ENCODE data around the gene PTPRN2. TPM values are rescaled to one million over a fixed set of nuclear protein-coding genes. Genes with fewer than 3 reads are reported as not detected.

The PTPRN2 gene
- total RNA-seq, 2 donors from 2014 or later = 26.1 to 55.5 TPM

DNA sequence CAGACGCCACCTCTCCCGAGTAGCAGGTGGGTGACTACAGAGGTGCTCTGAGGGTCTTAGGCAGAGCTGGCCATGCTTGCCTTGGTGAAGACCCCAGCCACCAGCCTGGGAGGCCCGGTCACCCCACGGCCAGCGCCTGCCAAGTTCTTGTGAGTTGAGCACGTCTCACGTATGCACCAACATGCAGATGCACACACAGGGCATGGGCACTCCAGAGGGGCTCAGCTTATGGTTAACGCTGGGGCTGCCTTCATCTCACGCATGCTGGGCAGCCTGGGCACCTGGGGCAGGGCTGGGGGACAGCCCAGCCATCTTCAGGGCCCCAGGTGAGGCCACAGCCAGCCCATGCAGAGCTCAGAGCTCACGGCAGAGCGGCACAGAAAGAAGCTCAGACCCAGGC is 41.0 kb downstream of the PTPRN2 start:
- 98% methylated on average over 10 of the region's 11 CpGs for WGBS
- no peak for TF ChIP-seq POLR2A (IDR thresholded peaks at IDR 0.05)
- Histone ChIP-seq H3K36me3 (no peaks in the 10 kb centered on the region), H3K4me1 (replicated peaks) (no peaks in the 10 kb centered on the region), H3K4me3 (no peak overlapping the region), H3K27ac (no peak overlapping the region), H3K27me3 (replicated peaks; ENCODE audit: insufficient read depth) (no peaks in the 10 kb centered on the region), H3K9me3 (no peaks in the 10 kb centered on the region)
- DNase-seq (ENCODE audit: low spot score) = no peak
- intact Hi-C loops (cut with DNase I) = no loop called here

- H3K36me3 ChIP-seq = no peaks in the 10 kb centered on the region
- intact Hi-C loops (cut with DNase I) = no loop called here
Measured at GRCh38 chr7:158546214-158546613, 41.4 kb downstream of the PTPRN2 start.

GRCh38 chr7:158544708-158545107 is 42.9 kb downstream of the PTPRN2 start:
- H3K27me3 ChIP-seq (replicated peaks; ENCODE audit: insufficient read depth) = no peaks in the 10 kb centered on the region
- intact Hi-C loops (cut with DNase I) = no loop called here
- no peaks in the 10 kb centered on the region for H3K4me1 ChIP-seq (replicated peaks)
- H3K36me3 ChIP-seq = no peaks in the 10 kb centered on the region
- TF ChIP-seq CTCF (IDR thresholded peaks at IDR 0.05) (no peak), POLR2A (IDR thresholded peaks at IDR 0.05) (no peak), POLR2AphosphoS5 (IDR thresholded peaks at IDR 0.05) (no peak)
- no peak overlapping the region for H3K27ac ChIP-seq
- no peak for DNase-seq (ENCODE audit: low spot score)
- H3K4me3 ChIP-seq = no peak overlapping the region
- WGBS = 74% methylated on average over 8 of the region's 8 CpGs
- H3K9me3 ChIP-seq = no peaks in the 10 kb centered on the region

More at GRCh38 chr7:158546214-158546613, 41.4 kb downstream of the PTPRN2 start:
- Histone ChIP-seq H3K4me1 (replicated peaks) (no peaks in the 10 kb centered on the region), H3K27me3 (replicated peaks; ENCODE audit: insufficient read depth) (no peaks in the 10 kb centered on the region), H3K27ac (no peak overlapping the region), H3K9me3 (no peaks in the 10 kb centered on the region), H3K4me3 (no peak overlapping the region)
- 88% methylated on average over 16 of the region's 16 CpGs for WGBS
- TF ChIP-seq POLR2A (IDR thresholded peaks at IDR 0.05) (no peak), POLR2AphosphoS5 (IDR thresholded peaks at IDR 0.05) (no peak), CTCF (IDR thresholded peaks at IDR 0.05) (no peak)
- DNase-seq (ENCODE audit: low spot score) = no peak

DNA sequence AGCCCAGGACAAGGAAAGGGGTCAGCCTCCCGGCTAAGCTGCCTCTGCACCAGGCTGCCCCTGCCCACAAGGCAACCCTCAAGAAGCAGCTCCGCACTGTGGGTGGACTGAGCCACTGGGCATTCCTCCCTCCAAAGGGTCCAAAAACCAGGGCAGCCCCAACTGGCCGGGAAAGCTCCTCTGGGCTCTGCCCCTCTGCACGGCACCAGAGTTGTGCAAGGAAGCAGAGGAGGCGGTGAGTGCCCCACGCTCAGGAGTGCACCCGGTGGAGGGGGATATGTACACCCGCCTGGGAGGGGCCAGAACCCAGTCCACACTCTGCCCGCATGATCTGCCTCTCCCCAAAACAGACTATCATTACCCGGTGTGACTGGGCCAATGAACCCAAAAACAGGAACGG is 43.8 kb downstream of the PTPRN2 start:
- WGBS = 82% methylated on average over 11 of the region's 11 CpGs
- Histone ChIP-seq H3K36me3 (no peaks in the 10 kb centered on the region), H3K4me3 (no peak overlapping the region), H3K27ac (no peak overlapping the region), H3K9me3 (no peaks in the 10 kb centered on the region), H3K4me1 (replicated peaks) (no peaks in the 10 kb centered on the region), H3K27me3 (replicated peaks; ENCODE audit: insufficient read depth) (no peaks in the 10 kb centered on the region)
- intact Hi-C loops (cut with DNase I) = no loop called here
- no peak for TF ChIP-seq POLR2AphosphoS5 (IDR thresholded peaks at IDR 0.05)
- TF ChIP-seq POLR2A (IDR thresholded peaks at IDR 0.05) = no peak
- no peak for TF ChIP-seq CTCF (IDR thresholded peaks at IDR 0.05)
- DNase-seq (ENCODE audit: low spot score) = no peak

DNA sequence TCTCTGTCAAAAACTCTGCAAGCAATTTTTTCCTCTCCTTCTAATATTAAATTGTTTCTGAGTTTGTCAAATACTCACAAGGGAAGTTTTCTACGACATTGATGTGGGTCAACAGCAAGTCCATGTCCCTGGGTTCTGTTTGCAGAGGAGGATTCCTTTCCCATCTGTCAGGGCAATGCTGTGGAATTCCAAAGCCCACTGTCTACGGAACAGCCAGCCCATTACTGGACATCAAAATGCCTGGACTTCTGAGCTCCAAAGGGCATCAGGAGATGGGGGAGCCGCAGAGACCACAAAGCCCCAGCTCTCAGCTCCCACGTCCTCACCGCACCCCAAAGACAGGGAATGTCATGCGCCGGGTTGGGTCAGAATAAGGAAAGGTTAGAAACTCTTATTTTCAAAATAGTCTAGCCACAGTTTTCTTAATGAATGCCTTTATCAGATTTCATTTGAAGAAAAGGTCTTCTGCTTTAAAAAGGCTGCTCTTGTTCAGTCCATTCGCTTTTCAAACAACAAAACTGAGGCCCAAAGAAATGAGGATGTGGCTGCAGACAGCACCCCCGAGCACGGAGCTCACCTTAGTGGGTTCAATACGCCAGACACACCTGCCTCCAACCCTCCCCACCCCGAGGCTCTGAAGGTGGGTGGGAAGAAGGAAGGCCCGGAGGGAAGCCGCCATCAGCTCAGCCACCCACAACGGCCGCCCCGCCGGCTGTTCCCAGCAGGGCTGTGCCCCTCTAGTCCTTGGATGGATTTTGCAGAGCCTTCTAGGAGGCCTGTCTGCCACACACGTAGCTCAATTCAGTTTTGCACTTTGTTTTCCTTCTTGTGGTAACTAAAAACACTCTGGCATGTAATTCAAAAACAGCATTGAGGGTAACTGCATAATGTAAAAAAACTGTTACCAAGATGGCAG is 44.7 kb downstream of the PTPRN2 start:
- WGBS = 71% methylated on average over 19 of the region's 19 CpGs
- no peaks in the 10 kb centered on the region for H3K36me3 ChIP-seq
- no peak for DNase-seq (ENCODE audit: low spot score)
- H3K4me3 ChIP-seq = no peak overlapping the region
- H3K27ac ChIP-seq = no peak overlapping the region
- no peaks in the 10 kb centered on the region for H3K9me3 ChIP-seq
- no peaks in the 10 kb centered on the region for H3K4me1 ChIP-seq (replicated peaks)
- intact Hi-C loops (cut with DNase I) = no loop called here
- TF ChIP-seq POLR2A (IDR thresholded peaks at IDR 0.05) (no peak), CTCF (IDR thresholded peaks at IDR 0.05) (no peak), POLR2AphosphoS5 (IDR thresholded peaks at IDR 0.05) (no peak)
- no peaks in the 10 kb centered on the region for H3K27me3 ChIP-seq (replicated peaks; ENCODE audit: insufficient read depth)
